ENCODE measurements around the gene SPECC1.

DNA sequence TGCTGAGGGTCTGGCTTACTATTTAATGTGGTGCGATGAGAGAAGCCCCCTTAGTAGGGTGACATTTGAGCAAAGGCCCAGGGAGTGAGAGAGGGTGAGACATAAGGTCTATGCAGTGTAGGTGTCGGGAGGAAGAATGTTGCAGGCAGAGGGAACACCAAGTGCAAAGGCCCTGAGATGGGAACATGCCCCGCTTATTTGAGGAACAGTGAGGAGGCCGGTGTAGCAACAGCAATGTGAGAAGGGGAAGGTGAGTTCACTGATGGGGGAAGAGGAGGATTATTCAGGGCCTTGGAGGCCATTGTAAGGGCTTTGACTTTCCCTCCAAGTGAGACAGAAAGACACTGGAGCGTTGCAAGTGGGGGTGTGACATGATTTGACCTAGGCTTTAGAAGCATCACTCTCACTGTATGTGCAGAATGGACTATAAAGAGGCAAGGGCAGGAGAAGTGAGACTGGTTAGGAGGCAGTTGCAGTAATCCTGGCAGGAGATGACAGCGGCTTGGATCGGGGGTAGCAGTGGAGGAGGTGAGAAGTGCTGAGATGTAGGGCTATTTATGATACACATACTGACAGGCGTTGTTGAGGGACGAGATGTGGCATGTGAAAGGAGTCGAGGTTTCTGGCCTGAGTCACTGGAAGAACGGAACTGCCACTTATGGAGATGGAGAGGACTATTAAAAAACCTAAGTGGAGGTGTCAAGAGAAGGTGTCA lies 145.3 kb downstream of the SPECC1 start:
- no peak for TF ChIP-seq POLR2AphosphoS5 (IDR thresholded peaks at IDR 0.05; ENCODE audit: low read length)
- TF ChIP-seq POLR2A (IDR thresholded peaks at IDR 0.05; ENCODE audit: low read depth, low read length) = no peak
- TF ChIP-seq CTCF (IDR thresholded peaks at IDR 0.05 in 2 of 3, conservative IDR thresholded peaks at IDR 0.05 in 1 of 3; ENCODE audit: control insufficient read depth in 2 of 3, extremely low read depth in 1 of 3, insufficient read depth in 1 of 3, low read depth in 3 of 3, low read length in 3 of 3) = no peak
- TF ChIP-seq SIX5 (IDR thresholded peaks at IDR 0.05; ENCODE audit: low read depth, low read length, severe bottlenecking) = no peak
- no peak for TF ChIP-seq PRDM15 (CRISPR knock-in tag; IDR thresholded peaks at IDR 0.05)
- TF ChIP-seq BCL11A (IDR thresholded peaks at IDR 0.05; ENCODE audit: low read depth, low read length) = no peak
